ENCODE measurements around the gene IGFBPL1.

IGFBPL1 gene

DNA sequence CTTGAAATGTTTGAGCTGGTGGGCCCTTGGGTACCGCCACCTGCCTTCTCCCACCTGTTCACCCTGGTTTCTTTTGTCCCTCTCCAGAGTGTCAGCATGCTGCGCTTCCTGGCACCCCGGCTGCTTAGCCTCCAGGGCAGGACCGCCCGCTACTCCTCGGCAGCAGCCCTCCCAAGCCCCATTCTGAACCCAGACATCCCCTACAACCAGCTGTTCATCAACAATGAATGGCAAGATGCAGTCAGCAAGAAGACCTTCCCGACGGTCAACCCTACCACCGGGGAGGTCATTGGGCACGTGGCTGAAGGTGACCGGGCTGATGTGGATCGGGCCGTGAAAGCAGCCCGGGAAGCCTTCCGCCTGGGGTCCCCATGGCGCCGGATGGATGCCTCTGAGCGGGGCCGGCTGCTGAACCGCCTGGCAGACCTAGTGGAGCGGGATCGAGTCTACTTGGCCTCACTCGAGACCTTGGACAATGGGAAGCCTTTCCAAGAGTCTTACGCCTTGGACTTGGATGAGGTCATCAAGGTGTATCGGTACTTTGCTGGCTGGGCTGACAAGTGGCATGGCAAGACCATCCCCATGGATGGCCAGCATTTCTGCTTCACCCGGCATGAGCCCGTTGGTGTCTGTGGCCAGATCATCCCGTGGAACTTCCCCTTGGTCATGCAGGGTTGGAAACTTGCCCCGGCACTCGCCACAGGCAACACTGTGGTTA, 28.4 kb downstream of the IGFBPL1 start:
- Mint-ChIP-seq H3K27me3 (peaks cover 11% of the 10 kb centered on the region), H3K27ac (no peak overlapping the region), H3K36me3 (ENCODE audit: low read depth) (peaks cover 57% of the 10 kb centered on the region), H3K9me3 (peaks cover 4% of the 10 kb centered on the region), H3K4me3 (no peak overlapping the region), H3K4me1 (ENCODE audit: low read depth) (peaks cover 23% of the 10 kb centered on the region)
- no peak for DNase-seq

DNA sequence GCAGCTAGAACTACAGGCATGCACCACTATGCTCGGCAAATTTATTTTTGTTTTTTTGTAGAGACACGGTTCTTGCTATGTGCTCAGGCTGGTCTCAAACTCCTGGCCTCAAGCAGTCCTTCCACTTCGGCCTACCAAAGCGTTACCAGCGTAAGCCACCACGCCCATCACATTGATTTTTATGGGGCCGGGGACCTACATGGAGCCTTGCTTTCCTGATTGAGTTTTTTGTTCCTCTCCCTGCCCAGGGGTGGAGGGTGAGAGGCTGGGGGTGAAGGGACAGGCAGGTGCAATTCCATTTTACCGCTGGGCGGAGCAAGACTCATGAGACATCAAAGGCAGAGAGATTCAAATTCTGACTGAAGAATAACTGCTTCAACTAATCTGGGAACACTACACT, 29.8 kb downstream of the IGFBPL1 start:
- Mint-ChIP-seq H3K27ac (no peak overlapping the region), H3K36me3 (ENCODE audit: low read depth) (peaks cover 54% of the 10 kb centered on the region), H3K4me3 (peak overlapping the region; percentile 93), H3K27me3 (peaks cover 15% of the 10 kb centered on the region), H3K4me1 (ENCODE audit: low read depth) (peaks cover 23% of the 10 kb centered on the region), H3K9me3 (peaks cover 4% of the 10 kb centered on the region)
- DNase-seq, result no peak

DNA sequence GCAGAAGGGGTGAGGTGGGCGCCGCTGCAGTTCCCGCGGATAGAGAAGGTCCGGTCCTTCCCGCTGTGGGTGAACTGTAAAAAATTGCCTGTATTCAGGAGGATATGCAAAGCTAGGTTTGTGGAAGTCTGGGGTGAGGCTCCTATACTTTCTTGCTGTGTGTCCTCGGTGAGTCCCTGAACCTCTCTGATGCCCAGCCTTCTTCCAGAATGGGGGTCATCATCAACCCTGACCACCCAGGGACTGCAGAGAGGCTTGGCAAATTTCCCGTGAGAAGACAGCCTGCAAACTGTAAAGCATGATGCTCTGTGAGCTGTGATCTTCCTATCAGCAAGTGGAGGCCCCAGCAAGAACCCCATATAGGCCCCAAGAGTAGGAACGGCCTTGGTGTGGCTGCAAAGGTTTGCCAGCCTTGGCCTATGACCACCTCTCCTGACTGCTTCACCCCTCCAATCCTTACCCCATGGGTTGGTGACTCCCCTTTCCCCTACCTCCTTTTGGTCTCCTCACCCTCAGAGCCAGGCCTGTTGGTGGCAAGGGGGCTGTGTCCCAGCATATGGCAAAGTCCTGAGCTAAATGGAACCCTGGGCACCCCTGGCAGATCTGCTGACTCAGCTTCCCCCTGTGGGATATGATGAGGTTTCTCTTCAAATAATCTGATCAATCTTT, 31.0 kb downstream of the IGFBPL1 start:
- Mint-ChIP-seq H3K9me3 (peaks cover 4% of the 10 kb centered on the region), H3K36me3 (ENCODE audit: low read depth) (peaks cover 43% of the 10 kb centered on the region), H3K27ac (peak overlapping the region; percentile 91), H3K4me3 (peak overlapping the region; percentile 93), H3K27me3 (peaks cover 15% of the 10 kb centered on the region), H3K4me1 (ENCODE audit: low read depth) (peaks cover 22% of the 10 kb centered on the region)
- peak; percentile 38 for DNase-seq

DNA sequence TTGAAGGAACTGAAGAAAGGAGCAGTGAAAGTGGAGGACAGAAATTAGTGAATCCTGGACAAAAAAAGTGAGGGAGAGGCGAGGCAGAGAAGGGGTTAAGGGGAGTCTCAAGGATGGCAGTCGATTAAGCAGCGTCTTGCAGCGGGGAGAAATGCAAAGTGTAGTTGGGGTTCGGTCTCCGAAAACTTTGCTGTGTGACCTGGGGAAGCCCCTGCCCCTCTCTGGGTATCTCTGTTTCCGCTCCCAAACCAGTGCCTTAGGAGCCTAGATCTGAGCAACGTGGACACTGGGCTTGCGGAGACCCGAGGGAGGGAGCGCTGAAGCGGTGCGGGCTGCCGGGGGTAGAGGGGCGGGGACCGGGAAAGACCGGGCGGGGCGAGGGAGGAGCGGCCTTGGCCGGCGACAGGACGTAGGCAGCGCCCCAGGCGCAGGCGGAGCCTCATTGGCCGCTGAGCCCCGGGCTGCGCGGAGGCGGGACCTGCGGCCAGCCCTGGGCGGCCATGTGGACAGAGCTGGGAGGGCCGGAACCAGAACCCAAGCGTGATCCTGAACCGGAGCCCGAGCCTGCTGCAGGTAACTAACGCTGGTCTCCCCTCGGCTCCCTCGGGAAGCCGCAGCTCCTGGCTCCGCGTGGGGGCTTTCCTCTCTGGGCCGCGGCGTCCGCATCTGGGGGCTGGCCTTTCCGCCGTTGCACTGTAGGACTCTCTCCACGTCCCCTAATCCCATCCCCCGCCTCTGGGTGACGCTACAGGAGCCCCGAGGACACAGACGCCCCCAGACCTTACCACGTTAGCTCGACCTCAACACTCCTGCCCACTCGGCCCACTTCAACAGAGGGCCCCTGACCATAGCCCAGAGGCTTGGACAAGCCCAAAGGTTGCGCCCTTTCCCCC, 31.8 kb downstream of the IGFBPL1 start, which contains the start of gene ALDH1B1:
Gene ALDH1B1 (plus strand): TSS at position 468 of the 893 bp plus-strand sequence. CDS start 3,047 bp downstream, outside the sequence.
- H3K9me3 Mint-ChIP-seq, result peaks cover 4% of the 10 kb centered on the region
- H3K27ac Mint-ChIP-seq, result peak within 1 kb of the TSS; percentile 91
- H3K36me3 Mint-ChIP-seq (ENCODE audit: low read depth), result peaks cover 37% of the 10 kb centered on the region
- DNase-seq, result peak; percentile 88
- peaks cover 15% of the 10 kb centered on the region for H3K27me3 Mint-ChIP-seq
- H3K4me1 Mint-ChIP-seq (ENCODE audit: low read depth), result peaks cover 20% of the 10 kb centered on the region
- H3K4me3 Mint-ChIP-seq, result peak within 1 kb of the TSS; percentile 93

DNA sequence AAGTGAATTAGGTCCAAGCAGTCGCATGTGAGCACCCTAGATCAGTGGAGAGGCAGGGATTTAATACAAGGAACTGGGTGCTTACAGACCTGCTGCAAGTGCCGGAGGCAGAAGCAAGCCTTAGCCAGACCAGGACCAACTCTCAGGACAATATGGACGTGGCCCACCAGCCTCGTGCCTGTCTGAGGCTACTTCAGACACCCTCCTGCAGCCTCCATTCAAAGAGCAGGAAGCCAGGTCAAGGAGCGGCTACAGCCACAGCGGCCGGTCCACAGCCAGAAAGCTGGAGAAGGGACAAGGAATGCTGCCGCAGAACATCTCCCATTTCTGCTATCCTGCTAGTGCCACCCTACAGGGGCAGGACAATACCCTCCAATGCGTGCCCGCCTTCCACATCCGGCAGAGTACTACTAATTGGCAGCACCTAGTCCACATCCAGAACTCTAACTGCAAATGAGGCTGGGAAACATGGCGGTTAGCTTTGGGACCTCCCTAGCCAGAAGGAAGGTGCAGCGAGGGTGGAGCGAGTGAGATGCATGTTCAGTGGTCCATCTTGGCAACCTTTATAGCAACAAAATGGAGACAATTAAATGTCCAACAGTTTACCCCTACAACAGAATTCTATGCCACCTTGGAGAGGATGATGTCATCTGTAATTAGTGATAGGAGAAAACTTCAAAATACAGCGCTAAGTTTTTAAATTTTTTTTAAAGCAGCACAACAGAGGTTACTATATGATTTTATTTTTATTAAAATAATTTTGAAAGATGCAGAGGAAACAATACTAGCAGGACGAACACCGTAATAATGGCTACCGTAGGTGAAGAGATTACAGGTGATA, 32.8 kb downstream of the IGFBPL1 start:
- Mint-ChIP-seq H3K36me3 (ENCODE audit: low read depth) (peaks cover 27% of the 10 kb centered on the region), H3K9me3 (peaks cover 2% of the 10 kb centered on the region), H3K4me3 (peak overlapping the region; percentile 93), H3K27me3 (peaks cover 15% of the 10 kb centered on the region), H3K4me1 (ENCODE audit: low read depth) (peaks cover 20% of the 10 kb centered on the region), H3K27ac (peak overlapping the region; percentile 78)
- DNase-seq, result no peak

DNA sequence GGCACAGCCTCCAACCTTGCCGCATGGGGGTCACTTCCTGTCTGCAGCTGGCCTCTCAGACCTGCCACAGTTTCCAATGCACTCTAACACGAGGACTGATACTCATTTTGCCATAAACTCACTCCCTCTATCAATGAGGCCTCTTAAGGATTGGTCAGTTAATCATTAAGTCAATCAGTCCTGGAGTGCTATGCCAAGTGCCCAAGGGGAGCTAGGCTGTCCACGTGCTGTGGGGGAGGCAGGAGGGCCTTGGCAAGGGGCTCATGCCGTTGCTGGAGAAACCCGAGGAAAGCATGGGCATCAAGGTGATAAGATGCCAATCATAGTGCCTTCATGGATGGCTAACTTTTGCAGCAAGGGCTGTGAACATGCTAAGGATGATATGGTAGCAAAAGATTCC, 33.4 kb downstream of the IGFBPL1 start:
- Mint-ChIP-seq H3K4me1 (ENCODE audit: low read depth) (peaks cover 20% of the 10 kb centered on the region), H3K9me3 (no peaks in the 10 kb centered on the region), H3K27me3 (peaks cover 15% of the 10 kb centered on the region), H3K4me3 (no peak overlapping the region), H3K27ac (no peak overlapping the region), H3K36me3 (ENCODE audit: low read depth) (peaks cover 21% of the 10 kb centered on the region)
- DNase-seq, result no peak

DNA sequence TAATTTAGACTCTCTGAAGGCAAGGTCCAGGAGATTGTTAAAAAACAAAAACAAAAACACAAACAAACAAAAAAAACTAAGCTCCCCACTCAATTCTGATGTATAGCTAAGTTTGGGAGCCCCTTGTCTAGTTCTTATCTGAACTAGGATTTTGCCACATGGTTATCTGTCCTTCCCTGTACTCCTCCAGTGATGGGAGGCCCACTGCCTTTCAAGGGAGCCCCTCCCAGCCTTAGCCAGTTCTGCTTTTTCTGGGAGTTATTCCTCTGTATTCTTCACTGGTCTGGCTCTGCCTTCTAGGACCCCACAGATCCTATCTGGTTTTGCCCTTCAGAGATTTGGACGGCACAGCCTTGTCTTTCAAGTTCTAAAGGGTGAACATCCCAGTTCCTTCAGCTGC, 33.8 kb downstream of the IGFBPL1 start:
- Mint-ChIP-seq H3K27ac (no peak overlapping the region), H3K4me3 (no peak overlapping the region), H3K9me3 (no peaks in the 10 kb centered on the region)

DNA sequence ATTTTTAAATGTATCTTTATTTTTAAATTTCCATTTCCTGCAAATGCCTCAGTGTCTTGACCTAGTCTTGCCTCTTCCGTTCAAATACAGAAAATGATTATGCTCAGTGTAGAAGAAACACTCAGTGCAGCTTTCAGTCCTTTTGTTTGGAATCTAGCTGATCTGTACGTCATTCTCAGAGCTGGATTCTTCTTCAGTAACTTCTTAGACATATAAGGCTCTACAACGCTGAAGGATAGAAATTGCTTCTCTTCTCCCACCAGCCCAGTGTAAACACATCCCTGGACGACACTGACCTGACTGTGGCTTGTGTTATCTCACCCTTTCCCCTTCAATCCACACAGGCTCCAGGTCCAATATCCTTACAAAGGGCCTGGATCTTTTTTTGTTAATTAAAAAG, 34.9 kb downstream of the IGFBPL1 start:
- Mint-ChIP-seq H3K4me1 (ENCODE audit: low read depth) (peaks cover 16% of the 10 kb centered on the region), H3K27ac (no peak overlapping the region), H3K4me3 (no peak overlapping the region), H3K36me3 (ENCODE audit: low read depth) (peaks cover 6% of the 10 kb centered on the region), H3K27me3 (peaks cover 15% of the 10 kb centered on the region), H3K9me3 (no peaks in the 10 kb centered on the region)
- no peak for DNase-seq

More for the DNA sequence above, 33.8 kb downstream of the IGFBPL1 start:
- H3K27me3 Mint-ChIP-seq, result peaks cover 15% of the 10 kb centered on the region
- no peak for DNase-seq
- H3K4me1 Mint-ChIP-seq (ENCODE audit: low read depth), result peaks cover 20% of the 10 kb centered on the region
- peaks cover 17% of the 10 kb centered on the region for H3K36me3 Mint-ChIP-seq (ENCODE audit: low read depth)

DNA sequence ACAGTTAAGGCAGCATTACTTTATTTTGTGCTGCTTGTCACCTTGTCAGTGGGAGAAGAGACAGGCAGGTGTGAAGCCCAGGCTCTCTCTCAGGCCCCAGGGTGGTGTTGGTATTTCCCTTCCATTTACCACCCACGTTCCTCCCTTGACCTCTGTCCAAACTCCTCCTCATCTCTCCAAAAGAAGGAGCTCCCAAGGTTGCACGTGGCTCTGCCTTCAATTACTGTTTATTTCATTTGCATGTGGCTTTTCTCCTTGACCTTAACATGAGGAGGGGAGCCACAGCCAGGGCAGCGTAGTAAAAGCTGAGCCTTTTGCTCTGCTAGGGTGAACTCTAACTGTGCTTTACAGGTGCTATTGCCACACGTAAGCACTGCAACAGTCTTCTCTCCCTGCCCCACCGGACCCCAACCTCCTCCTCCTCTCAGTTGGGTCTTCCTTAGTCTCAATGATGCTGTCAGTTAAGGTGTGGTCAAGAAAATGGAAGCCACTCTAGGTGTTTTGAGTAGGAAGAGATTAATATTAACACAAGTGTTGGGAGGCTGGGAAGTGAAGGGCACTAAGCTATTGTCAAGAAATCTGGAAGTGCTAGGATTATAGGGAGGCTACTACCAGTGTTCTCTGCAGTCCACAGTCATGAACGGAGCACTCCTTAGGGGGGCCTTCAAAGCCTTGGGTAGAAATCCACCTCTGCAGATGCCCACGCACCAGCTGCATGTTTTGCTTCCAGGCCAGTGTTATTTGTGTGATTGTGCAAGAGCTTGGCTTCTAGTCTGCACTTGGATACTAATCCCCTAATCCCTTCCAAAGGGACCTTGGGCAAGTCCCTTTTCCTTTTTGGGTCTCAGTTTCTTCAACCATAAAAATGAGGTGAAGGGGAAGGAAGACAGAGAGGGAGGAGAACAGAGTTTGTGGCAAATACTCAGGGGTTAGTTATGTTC, 35.7 kb downstream of the IGFBPL1 start:
- Mint-ChIP-seq H3K4me3 (no peak overlapping the region), H3K27me3 (peaks cover 15% of the 10 kb centered on the region), H3K36me3 (ENCODE audit: low read depth) (peaks cover 6% of the 10 kb centered on the region), H3K27ac (no peak overlapping the region), H3K9me3 (no peaks in the 10 kb centered on the region), H3K4me1 (ENCODE audit: low read depth) (peaks cover 11% of the 10 kb centered on the region)
- DNase-seq, result no peak

DNA sequence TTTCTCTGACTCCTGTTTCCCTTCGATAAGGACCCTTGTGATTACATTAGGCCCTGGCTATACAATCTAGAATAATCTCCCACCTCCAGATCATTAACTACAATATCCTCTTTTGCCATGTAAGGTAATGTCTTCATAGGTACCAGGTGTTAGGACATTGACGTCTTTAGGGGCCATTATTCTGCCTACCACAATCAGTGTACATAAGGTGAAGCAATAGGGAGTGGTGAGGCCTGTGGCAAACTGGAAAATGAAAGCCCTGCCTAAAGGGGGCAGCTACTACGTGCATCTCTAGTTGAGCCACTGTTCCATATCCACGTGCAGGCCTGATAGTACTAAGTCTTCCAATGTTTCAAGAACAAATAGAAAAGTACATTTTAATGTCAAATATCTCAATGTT, 36.5 kb downstream of the IGFBPL1 start:
- H3K27ac Mint-ChIP-seq, result no peak overlapping the region
- peaks cover 15% of the 10 kb centered on the region for H3K27me3 Mint-ChIP-seq
- DNase-seq, result no peak
- H3K4me1 Mint-ChIP-seq (ENCODE audit: low read depth), result peaks cover 5% of the 10 kb centered on the region
- H3K9me3 Mint-ChIP-seq, result no peaks in the 10 kb centered on the region
- peaks cover under 1% of the 10 kb centered on the region for H3K36me3 Mint-ChIP-seq (ENCODE audit: low read depth)
- H3K4me3 Mint-ChIP-seq, result no peak overlapping the region

DNA sequence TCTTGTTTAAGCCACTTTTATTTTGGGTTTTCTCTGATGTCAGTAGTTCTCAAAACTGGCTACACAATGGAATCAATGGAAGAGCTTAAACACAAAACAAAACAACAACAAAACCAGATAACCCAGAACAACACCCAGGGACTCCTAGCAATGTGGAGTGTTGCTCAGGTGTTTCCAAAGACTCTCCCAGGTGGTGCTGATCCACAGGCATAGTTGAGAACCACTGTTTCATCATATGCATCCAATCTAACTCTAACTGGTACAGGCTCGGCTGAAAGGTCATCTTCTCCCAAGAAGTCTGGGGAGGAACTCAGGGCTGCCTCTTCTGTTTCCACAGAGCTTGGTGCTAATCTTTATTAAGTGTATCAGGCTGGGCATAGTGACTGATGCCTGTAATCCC, 37.2 kb downstream of the IGFBPL1 start:
- no peak overlapping the region for H3K4me3 Mint-ChIP-seq
- H3K27ac Mint-ChIP-seq, result no peak overlapping the region
- H3K4me1 Mint-ChIP-seq (ENCODE audit: low read depth), result peaks cover 2% of the 10 kb centered on the region
- peaks cover 14% of the 10 kb centered on the region for H3K27me3 Mint-ChIP-seq
- no peaks in the 10 kb centered on the region for H3K9me3 Mint-ChIP-seq
- no peaks in the 10 kb centered on the region for H3K36me3 Mint-ChIP-seq (ENCODE audit: low read depth)
- no peak for DNase-seq

DNA sequence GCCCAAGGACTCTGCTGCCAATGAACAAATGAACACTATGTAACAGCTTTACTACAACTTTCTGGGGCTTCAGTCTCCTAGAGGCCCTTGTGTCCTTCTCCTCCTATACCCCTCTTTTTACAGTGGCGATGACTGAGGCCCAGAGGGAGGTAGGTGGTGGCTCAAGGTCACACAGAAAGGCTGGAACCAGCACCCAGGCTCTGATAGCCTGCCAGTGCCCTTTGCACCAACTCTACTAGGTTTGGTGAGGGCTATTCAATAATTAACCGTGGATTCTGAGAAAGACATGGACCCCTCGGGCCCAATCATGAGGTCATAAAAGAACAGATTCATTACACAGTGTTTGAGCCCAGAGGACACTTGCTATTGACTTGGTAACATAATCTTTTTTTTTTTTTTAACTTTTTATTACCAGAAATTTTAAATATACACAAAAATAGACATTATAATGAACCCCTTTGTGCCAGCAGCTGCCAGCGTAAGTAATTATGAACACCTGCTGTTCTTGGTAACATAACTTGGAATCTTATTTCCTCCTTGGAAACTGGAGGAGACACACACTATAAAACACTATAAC, 37.8 kb downstream of the IGFBPL1 start:
- Mint-ChIP-seq H3K36me3 (ENCODE audit: low read depth) (no peaks in the 10 kb centered on the region), H3K27me3 (peaks cover 10% of the 10 kb centered on the region), H3K9me3 (no peaks in the 10 kb centered on the region), H3K4me1 (ENCODE audit: low read depth) (no peaks in the 10 kb centered on the region), H3K27ac (no peak overlapping the region), H3K4me3 (no peak overlapping the region)
- no peak for DNase-seq

DNA sequence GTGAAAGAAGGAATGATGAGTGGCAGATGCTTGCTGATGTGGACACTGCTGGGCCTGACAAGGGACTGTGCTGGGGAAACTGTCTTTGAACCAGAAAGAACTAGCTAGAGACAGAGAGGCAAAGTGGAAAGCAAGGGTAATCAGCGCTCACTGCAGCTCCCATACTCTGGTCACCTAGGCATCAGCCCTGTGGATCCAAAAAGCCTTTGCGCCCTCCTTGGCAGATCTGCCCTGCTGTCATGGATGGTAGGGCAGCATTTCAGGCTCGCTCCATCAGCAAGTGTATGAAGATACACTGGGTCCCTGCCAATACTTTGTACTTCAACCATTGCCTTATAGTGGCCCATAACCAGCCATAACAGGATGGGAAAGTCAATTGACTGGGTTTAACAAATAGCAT, 38.4 kb downstream of the IGFBPL1 start:
- H3K27ac Mint-ChIP-seq, result no peak overlapping the region

More for the DNA sequence above, 38.4 kb downstream of the IGFBPL1 start:
- no peaks in the 10 kb centered on the region for H3K4me1 Mint-ChIP-seq (ENCODE audit: low read depth)
- no peak for DNase-seq
- no peaks in the 10 kb centered on the region for H3K36me3 Mint-ChIP-seq (ENCODE audit: low read depth)
- H3K4me3 Mint-ChIP-seq, result no peak overlapping the region
- H3K27me3 Mint-ChIP-seq, result peaks cover 5% of the 10 kb centered on the region
- H3K9me3 Mint-ChIP-seq, result no peaks in the 10 kb centered on the region
